Measurements from ENCODE around the gene LYST. TPM values are rescaled to one million over a fixed set of nuclear protein-coding genes. Genes with fewer than 3 reads are reported as not detected.
"Not testable (repeated sequence)": the region's sequence is repeated elsewhere in the genome, so short reads cannot be mapped to it uniquely, and the experiment has no call there.

The LYST gene, protein sequence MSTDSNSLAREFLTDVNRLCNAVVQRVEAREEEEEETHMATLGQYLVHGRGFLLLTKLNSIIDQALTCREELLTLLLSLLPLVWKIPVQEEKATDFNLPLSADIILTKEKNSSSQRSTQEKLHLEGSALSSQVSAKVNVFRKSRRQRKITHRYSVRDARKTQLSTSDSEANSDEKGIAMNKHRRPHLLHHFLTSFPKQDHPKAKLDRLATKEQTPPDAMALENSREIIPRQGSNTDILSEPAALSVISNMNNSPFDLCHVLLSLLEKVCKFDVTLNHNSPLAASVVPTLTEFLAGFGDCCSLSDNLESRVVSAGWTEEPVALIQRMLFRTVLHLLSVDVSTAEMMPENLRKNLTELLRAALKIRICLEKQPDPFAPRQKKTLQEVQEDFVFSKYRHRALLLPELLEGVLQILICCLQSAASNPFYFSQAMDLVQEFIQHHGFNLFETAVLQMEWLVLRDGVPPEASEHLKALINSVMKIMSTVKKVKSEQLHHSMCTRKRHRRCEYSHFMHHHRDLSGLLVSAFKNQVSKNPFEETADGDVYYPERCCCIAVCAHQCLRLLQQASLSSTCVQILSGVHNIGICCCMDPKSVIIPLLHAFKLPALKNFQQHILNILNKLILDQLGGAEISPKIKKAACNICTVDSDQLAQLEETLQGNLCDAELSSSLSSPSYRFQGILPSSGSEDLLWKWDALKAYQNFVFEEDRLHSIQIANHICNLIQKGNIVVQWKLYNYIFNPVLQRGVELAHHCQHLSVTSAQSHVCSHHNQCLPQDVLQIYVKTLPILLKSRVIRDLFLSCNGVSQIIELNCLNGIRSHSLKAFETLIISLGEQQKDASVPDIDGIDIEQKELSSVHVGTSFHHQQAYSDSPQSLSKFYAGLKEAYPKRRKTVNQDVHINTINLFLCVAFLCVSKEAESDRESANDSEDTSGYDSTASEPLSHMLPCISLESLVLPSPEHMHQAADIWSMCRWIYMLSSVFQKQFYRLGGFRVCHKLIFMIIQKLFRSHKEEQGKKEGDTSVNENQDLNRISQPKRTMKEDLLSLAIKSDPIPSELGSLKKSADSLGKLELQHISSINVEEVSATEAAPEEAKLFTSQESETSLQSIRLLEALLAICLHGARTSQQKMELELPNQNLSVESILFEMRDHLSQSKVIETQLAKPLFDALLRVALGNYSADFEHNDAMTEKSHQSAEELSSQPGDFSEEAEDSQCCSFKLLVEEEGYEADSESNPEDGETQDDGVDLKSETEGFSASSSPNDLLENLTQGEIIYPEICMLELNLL (N-terminal part only)
- 10 to 100 TPM; 52.8 to 61.2 TPM for total RNA-seq

DNA sequence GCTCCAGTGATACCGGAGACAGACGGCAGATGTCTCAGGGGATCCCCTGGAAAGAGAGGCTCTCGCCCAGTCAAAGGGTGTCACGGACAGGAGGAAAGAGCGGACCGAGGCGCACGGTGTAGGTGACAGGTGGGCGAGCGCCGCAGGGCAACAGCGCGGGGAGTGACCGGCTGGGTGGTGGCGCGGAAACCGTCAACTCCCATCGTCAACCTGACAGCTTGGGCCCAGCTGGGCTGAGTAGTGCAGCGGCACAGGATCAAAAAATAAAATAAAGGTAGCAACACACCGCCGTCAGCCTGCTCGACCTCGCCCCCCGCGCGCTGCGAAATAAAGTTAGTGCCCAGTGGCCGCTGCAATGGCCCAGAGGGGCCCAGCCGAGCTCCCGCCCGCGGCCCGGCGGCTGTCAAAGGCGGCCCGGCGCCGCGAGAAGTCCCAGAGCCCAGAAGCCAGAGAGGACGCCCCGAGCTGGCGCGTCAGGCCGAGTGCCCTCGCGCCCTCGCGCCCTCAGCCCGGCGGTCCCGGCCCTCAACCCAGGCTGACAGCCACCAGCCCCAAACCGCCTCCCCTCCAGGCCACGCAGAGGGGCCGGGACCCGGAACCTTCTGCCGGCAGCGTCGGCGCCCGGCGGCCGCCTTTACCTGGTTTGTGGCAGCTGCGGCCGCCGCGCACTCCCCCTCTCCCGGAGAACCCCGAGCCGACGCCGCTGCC lies at the start of gene LYST:
Gene LYST, minus strand, starts transcription at position 702 of the 708 bp plus-strand sequence. CDS start 36,489 bp downstream, outside the sequence.
- Mint-ChIP-seq H3K4me1 (peaks cover 52% of the 10 kb centered on the region), H3K4me3 (peak within 1 kb of the TSS; percentile 98), H3K27me3 (no peaks in the 10 kb centered on the region), H3K9me3 (no peaks in the 10 kb centered on the region), H3K27ac (peak within 1 kb of the TSS; percentile 97), H3K36me3 (peaks cover 15% of the 10 kb centered on the region)
- DNase-seq (no peak), ATAC-seq (ENCODE audit: low read depth) (peak; percentile 49)
- POLR2A ChIA-PET: interaction anchor here (0.6 to 4.5 kb wide), 18 partner anchors 11 to 133 kb away, joined by 3 to 60 read pairs (median 4); no protein-coding TSS in a partner anchor

DNA sequence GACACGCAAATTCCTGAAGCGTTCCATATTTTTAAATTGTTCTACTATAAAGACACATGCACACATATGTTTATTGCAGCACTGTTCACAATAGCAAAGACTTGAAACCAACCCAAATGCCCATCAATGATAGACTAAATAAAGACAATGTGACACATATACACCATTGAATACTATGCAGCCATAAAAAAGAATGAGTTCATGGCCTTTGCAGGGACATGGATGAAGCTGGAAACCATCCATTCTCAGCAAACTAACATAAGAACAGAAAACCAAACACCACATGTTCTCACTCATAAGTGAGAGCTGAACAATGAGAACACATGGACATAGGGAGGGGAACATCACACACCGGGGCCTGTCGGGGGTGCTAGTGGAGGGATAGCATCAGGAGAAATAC lies 48.8 kb upstream of the LYST start:
- H3K4me1 Mint-ChIP-seq: peaks cover 20% of the 10 kb centered on the region
- H3K9me3 Mint-ChIP-seq; H3K4me3 Mint-ChIP-seq; ATAC-seq (ENCODE audit: low read depth); H3K36me3 Mint-ChIP-seq; POLR2A ChIA-PET; H3K27me3 Mint-ChIP-seq; H3K27ac Mint-ChIP-seq; DNase-seq: not testable (repeated sequence)

DNA sequence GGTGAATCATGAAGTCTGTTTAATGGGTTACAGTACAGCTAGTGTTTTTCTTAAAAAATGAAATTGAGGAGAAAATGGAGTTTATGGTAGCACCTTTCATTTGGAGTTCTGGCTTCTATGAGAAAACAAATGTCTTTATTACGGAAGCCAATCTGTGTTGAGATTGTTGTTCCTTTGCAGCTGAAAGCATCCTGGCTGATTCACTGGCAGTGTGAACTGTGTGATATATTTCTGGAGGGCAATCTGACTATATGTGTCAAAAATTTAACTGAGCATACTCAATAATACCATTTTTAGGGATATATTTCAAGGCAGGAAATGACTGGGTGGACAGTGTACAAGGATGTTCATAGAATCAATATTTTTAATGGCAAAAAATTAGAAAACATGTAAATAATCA lies 46.6 kb upstream of the LYST start:
- Mint-ChIP-seq H3K4me1 (peaks cover 14% of the 10 kb centered on the region), H3K36me3 (no peaks in the 10 kb centered on the region), H3K4me3 (no peak overlapping the region), H3K9me3 (peaks cover 2% of the 10 kb centered on the region), H3K27me3 (no peaks in the 10 kb centered on the region), H3K27ac (no peak overlapping the region)
- ATAC-seq (ENCODE audit: low read depth): no peak
- DNase-seq: no peak
- POLR2A ChIA-PET: no interaction called here

DNA sequence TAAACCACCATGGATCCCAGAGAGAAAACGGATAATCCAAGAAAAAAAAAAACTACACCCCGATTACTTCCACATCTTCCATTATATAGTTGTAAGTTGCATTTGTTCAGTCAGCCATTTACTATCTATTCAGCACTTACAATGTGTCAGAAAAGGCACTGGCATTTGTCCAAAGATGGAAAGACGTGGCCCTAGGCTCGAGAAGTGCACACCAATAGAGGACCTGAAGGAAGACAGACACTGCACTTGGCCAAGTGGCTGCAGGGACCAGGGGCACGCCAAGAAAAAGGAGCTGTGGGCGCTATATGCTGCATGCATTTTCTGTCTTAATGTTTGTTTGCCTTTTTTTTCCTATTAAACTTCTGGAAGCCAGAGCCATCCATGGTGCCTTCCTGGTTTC lies 45.2 kb upstream of the LYST start:
- DNase-seq (no peak), ATAC-seq (ENCODE audit: low read depth) (no peak)
- peaks cover 13% of the 10 kb centered on the region for H3K4me1 Mint-ChIP-seq
- H3K27me3 Mint-ChIP-seq: no peaks in the 10 kb centered on the region
- H3K27ac Mint-ChIP-seq: no peak overlapping the region
- H3K36me3 Mint-ChIP-seq: no peaks in the 10 kb centered on the region
- peaks cover 2% of the 10 kb centered on the region for H3K9me3 Mint-ChIP-seq
- POLR2A ChIA-PET: no interaction called here
- no peak overlapping the region for H3K4me3 Mint-ChIP-seq

DNA sequence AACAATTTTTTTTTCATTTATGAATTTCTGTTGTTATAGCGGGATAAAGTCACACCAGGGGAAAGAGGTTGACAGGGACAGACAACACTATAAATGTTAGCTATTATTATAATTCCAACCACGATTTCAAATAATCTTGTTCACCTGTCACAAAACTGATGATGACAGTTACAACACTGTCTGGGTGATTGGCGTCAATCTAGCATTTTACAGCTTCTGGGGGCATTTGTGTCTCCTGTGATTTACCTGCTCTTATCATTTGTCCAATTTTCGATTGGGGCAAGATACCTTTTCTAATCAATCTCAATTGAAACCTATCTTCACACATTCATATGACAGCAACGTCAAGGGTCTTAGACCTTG lies 44.6 kb upstream of the LYST start:
- ATAC-seq (ENCODE audit: low read depth): no peak
- peaks cover 13% of the 10 kb centered on the region for H3K4me1 Mint-ChIP-seq

DNA sequence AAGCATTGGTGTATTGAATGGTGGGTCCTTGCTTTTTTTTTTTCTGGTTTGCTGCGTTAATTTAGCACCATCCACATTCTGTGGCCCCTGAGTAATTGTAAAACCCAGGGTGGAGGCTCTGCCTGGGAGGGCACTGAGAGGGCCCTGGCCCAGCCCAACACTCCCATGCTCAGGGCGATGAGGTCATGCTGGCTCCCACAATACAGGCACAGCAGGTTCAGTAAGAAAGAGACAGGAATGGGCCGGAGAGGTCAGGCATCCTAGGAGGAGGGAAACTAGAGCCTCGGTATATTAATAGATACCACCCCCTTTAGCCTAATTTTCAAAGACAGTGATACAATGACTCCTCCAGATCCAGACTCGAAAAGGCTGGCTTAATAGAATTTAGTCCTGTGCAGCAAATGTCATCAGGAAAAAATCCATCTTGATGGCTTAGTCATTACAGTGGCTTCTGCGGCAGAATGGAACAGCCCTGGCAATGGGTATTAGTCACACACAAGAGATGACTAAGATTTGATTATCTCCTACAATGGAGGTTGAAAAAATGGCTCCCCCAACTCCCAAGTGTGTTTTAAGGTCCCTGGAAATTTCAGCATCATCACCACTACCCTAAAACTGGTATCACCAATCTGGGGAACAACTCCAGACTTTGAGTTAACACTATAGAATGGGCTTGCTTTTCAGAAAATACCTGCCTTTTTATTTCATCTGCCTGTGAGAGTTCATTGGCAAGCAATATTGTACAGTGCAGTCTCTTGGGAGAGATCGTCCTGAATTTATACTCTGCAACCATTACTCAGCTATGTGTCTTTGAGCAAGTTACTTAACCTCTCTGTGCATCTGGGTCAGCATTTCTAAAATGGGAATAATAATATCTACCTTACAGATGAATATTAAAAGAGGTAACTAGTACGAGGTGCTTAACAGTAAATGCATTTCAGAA lies 43.9 kb upstream of the LYST start:
- no peak overlapping the region for H3K27ac Mint-ChIP-seq
- H3K9me3 Mint-ChIP-seq: peaks cover 2% of the 10 kb centered on the region
- no peaks in the 10 kb centered on the region for H3K27me3 Mint-ChIP-seq
- POLR2A ChIA-PET: no interaction called here
- H3K4me3 Mint-ChIP-seq: no peak overlapping the region
- H3K36me3 Mint-ChIP-seq: no peaks in the 10 kb centered on the region
- ATAC-seq (ENCODE audit: low read depth) (peak; percentile 65), DNase-seq (no peak)
- peaks cover 13% of the 10 kb centered on the region for H3K4me1 Mint-ChIP-seq

More for the DNA sequence above, 44.6 kb upstream of the LYST start:
- POLR2A ChIA-PET: no interaction called here
- H3K36me3 Mint-ChIP-seq: no peaks in the 10 kb centered on the region
- no peak overlapping the region for H3K27ac Mint-ChIP-seq
- no peaks in the 10 kb centered on the region for H3K27me3 Mint-ChIP-seq
- H3K4me3 Mint-ChIP-seq: no peak overlapping the region
- H3K9me3 Mint-ChIP-seq: peaks cover 2% of the 10 kb centered on the region
- DNase-seq: no peak

DNA sequence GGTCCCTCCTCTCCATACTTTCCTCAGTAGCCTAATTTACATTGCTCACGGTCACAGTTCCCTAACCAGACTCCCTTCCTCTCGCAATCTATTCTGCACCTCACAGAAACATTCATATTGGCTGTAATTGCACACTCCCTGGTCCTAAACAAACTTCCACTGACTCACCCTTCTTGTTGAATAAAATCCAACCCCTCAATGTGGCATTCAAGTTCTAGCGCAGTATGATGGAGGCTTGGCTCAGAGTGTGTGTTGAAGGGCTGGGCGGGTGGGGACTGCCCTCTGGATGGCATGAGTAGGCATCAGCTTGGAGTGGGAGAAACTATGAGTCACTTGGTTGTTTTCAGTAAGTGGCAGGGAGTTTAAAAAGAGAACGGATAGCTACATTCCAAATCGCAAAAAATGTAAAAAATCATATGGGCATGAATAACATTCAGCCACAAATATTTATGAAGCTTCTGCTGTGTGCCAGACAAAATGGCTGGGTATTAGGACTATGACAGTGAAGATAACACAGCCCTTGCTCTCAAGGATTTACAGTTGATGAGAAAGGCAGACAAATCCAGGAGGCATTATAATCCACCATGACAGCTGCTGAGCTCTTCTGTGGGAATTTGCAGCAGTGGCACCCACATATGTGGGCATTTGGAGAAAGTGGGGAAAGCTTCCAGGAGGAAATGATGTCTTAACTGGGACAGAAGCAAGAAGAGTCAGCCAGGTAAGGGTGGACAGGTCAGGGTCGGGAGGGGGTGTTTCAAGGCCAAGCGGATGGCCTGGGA lies 42.2 kb upstream of the LYST start:
- peaks cover 12% of the 10 kb centered on the region for H3K4me1 Mint-ChIP-seq

DNA sequence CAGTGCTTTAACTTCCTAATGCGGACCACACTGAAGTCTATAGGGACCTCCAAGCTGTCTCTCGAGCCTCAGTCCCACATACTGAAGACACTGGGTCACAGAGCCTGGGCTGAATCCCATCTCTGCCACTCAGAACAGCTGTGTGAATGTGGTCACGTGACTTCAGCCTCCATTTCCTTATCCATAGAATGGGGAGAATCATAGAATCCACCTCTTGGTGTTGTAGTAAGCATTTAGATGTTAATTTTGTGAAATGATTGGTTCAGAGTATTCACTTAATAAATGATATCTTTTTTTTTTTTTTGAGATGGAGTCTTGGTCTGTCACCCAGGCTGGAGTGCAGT lies 41.2 kb upstream of the LYST start:
- no peak for ATAC-seq (ENCODE audit: low read depth)
- POLR2A ChIA-PET: no interaction called here
- DNase-seq: no peak

More for the DNA sequence above, 42.2 kb upstream of the LYST start:
- no peak overlapping the region for H3K4me3 Mint-ChIP-seq
- no peak for ATAC-seq (ENCODE audit: low read depth)
- H3K27me3 Mint-ChIP-seq: no peaks in the 10 kb centered on the region
- H3K9me3 Mint-ChIP-seq: peaks cover under 1% of the 10 kb centered on the region
- no peaks in the 10 kb centered on the region for H3K36me3 Mint-ChIP-seq
- H3K27ac Mint-ChIP-seq: peak overlapping the region; percentile 9
- DNase-seq: no peak
- POLR2A ChIA-PET: no interaction called here

DNA sequence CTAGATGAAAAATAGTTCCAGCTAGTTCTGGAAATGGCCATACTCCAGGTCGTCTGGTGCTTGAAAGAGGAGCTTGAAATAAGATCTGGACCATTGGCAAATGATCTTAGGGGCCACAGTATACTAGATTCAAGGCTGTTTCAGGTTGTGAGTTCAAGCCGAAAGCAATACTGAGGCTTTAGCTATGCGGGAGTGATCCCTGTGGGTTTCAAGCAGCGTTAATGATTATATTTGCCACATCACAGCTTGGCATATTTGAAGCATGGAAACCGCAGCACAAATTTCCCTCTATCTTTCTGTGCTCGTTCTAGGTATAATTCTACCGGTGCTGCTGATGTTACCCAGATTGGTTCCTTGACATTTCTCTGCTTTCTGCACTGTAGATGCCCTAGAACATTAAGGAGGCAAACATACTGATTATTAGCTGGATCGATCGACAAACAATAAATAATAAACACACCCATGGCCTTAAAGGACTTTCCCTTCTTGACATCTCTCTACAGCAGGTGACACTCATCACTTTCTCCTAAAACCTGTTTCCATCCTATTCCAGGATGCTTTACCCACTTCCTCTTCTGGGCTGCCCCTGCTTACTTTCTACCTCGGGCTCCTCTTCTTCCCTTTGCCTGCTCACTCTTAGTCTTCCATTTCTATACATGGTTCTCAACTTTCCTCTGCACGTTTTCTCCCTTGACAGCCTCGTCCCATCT lies 40.6 kb upstream of the LYST start:
- Mint-ChIP-seq H3K9me3 (peaks cover 3% of the 10 kb centered on the region), H3K4me1 (peaks cover 13% of the 10 kb centered on the region), H3K27me3 (no peaks in the 10 kb centered on the region), H3K36me3 (no peaks in the 10 kb centered on the region), H3K4me3 (no peak overlapping the region), H3K27ac (no peak overlapping the region)
- POLR2A ChIA-PET: no interaction called here
- no peak for ATAC-seq (ENCODE audit: low read depth)
- no peak for DNase-seq

More for the DNA sequence above, 41.2 kb upstream of the LYST start:
- H3K9me3 Mint-ChIP-seq: peaks cover 3% of the 10 kb centered on the region
- no peak overlapping the region for H3K4me3 Mint-ChIP-seq
- H3K27ac Mint-ChIP-seq: no peak overlapping the region
- no peaks in the 10 kb centered on the region for H3K36me3 Mint-ChIP-seq
- H3K4me1 Mint-ChIP-seq: peaks cover 13% of the 10 kb centered on the region
- no peaks in the 10 kb centered on the region for H3K27me3 Mint-ChIP-seq

DNA sequence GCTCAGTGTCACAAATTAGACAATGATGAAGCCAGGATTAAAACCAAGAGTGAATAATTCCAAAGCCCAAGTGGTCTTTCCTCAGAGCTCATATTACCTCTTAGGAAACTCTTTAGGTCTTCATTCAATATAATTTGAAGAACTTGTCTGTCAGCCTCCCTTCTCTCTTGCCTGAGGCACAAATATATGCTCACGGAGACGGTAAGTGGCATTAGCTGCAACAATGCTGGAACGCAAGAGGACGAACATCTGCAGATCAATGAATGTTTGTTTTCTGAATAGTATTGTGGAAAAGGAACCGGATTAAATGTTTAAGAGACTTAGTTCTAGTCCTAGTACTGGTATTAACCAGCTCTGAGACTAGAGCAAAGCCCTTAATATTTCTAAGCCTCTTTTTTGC lies 39.7 kb upstream of the LYST start:
- no peak overlapping the region for H3K27ac Mint-ChIP-seq

DNA sequence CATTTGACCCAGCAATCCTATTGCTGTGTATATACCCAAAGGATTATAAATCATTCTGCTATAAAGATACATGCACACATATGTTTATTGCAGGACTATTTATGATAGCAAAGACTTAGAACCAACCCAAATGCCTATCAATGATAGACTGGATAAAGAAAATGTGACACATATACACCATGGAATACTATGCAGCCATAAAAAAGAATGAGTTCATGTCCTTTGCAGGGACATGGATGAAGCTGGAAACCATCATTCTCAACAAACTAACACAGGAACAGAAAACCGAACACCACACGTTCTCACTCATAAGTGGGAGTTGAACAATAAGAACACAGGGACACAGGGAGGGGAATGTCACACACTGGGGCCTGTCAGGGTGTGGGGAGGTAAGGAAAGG lies 37.1 kb upstream of the LYST start:
- H3K27me3 Mint-ChIP-seq; H3K4me3 Mint-ChIP-seq; H3K36me3 Mint-ChIP-seq; ATAC-seq (ENCODE audit: low read depth); H3K27ac Mint-ChIP-seq; DNase-seq; POLR2A ChIA-PET; H3K9me3 Mint-ChIP-seq: not testable (repeated sequence)
- peaks cover 24% of the 10 kb centered on the region for H3K4me1 Mint-ChIP-seq

More for the DNA sequence above, 39.7 kb upstream of the LYST start:
- Mint-ChIP-seq H3K4me3 (no peak overlapping the region), H3K27me3 (no peaks in the 10 kb centered on the region), H3K36me3 (no peaks in the 10 kb centered on the region), H3K9me3 (peaks cover 3% of the 10 kb centered on the region), H3K4me1 (peaks cover 18% of the 10 kb centered on the region)
- POLR2A ChIA-PET: no interaction called here
- no peak for DNase-seq
- no peak for ATAC-seq (ENCODE audit: low read depth)
